ENCODE results near the gene VTCN1. TPM values are rescaled to one million over a fixed set of nuclear protein-coding genes. Genes with fewer than 3 reads are reported as not detected.
"Not testable (repeated sequence)": the region's sequence is repeated elsewhere in the genome, so short reads cannot be mapped to it uniquely, and the experiment has no call there.

VTCN1 gene
- total and polyA plus RNA-seq, 3 experiments from 2014 or later: not detected

DNA sequence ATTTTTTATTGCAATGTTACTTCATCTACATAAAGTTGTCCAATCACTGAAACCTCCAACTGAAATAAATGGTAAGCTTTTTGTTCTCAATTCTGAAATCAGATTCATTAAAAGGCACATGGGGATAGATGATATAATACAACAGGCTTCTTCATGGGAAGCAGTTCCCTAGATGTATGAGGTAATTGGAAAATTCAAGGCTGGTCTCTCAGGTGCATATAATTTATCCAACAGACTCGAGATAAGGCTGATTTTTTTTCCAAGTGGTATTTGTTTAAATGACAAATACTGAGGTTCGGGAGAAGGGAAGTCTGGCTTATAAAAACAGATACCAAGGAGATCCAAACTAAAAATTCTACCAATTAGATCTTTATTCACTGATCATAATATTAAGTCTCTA, 103.4 kb downstream of the VTCN1 start:
- Histone ChIP-seq H3K36me3 (ENCODE audit: insufficient read depth, low read length) (no peaks in the 10 kb centered on the region), H3K27me3 (ENCODE audit: insufficient read depth, low read length, poor library complexity, severe bottlenecking) (no peaks in the 10 kb centered on the region), H3K4me3 (ENCODE audit: low read length) (no peak overlapping the region), H3K27ac (ENCODE audit: low read depth, low read length) (no peak overlapping the region), H3K4me1 (ENCODE audit: insufficient read depth, low read length) (no peaks in the 10 kb centered on the region), H3K9me3 (ENCODE audit: low read length) (no peaks in the 10 kb centered on the region)
- H3K9me3 Mint-ChIP-seq: no peaks in the 10 kb centered on the region
- ChIA-PET CTCF (no interaction called here), POLR2A (no interaction called here)
- no peak overlapping the region for H3K27ac Mint-ChIP-seq
- DNase-seq: no peak
- no peaks in the 10 kb centered on the region for H3K27me3 Mint-ChIP-seq
- H3K36me3 Mint-ChIP-seq: peaks cover 8 to 15% (median 10%) of the 10 kb centered on the region in 3 donors
- H3K4me1 Mint-ChIP-seq: peaks cover 0 to 5% (median 3%) of the 10 kb centered on the region in 3 donors
- no peak overlapping the region for H3K4me3 Mint-ChIP-seq

DNA sequence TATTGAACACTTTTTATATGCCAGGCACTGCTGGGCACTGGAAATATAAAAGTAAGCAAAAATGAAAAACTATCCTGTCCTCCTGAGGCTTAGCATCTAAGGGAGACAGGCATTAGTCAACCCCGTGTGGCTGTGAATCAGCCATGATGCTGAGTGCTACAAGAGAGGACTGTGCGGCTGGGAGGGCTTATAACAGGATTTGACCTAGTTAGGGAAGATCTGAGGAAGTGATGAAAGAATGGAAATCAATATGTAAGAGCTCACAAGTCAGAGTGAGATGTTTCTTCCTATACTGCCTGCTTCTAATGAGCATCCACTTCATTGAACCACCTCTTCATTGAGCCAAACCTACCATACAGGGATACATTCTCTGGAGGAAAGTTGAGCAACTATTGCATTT, 104.2 kb downstream of the VTCN1 start:
- Histone ChIP-seq H3K27me3 (ENCODE audit: insufficient read depth, low read length, poor library complexity, severe bottlenecking) (no peaks in the 10 kb centered on the region), H3K27ac (ENCODE audit: low read depth, low read length) (no peak overlapping the region), H3K9me3 (ENCODE audit: low read length) (no peaks in the 10 kb centered on the region), H3K36me3 (ENCODE audit: insufficient read depth, low read length) (no peaks in the 10 kb centered on the region), H3K4me3 (ENCODE audit: low read length) (no peak overlapping the region), H3K4me1 (ENCODE audit: insufficient read depth, low read length) (no peaks in the 10 kb centered on the region)
- H3K9me3 Mint-ChIP-seq: no peaks in the 10 kb centered on the region
- ChIA-PET CTCF (no interaction called here), POLR2A (no interaction called here)
- H3K27ac Mint-ChIP-seq: no peak overlapping the region
- no peak for DNase-seq
- H3K4me3 Mint-ChIP-seq: no peak overlapping the region
- H3K36me3 Mint-ChIP-seq: peaks cover 12 to 19% (median 13%) of the 10 kb centered on the region in 3 donors
- peaks cover 0 to 5% (median 3%) of the 10 kb centered on the region in 3 donors for H3K4me1 Mint-ChIP-seq
- no peaks in the 10 kb centered on the region for H3K27me3 Mint-ChIP-seq

DNA sequence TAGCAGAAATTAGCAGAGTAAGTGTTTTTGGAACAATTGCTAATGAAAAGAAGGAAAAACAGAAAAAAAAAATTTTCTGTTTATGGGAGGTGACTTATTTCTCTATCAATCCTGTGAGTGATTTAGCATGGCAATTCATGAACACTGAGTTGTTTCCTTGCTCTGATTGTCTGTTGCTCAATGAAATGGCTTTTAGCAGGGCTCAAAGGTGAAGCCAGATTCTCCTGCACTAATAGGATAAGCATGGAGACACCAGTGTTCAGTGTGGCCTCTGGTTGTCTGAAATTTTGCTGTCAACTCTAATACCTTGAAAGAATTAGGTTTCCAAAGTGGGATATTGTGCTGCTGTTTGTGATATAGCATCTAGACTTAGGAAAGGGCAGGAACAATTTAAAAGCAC, 105.0 kb downstream of the VTCN1 start:
- H3K4me1 Mint-ChIP-seq: peaks cover 0 to 5% (median 2%) of the 10 kb centered on the region in 3 donors
- Histone ChIP-seq H3K27ac (ENCODE audit: low read depth, low read length) (no peak overlapping the region), H3K4me1 (ENCODE audit: insufficient read depth, low read length) (no peaks in the 10 kb centered on the region), H3K27me3 (ENCODE audit: insufficient read depth, low read length, poor library complexity, severe bottlenecking) (no peaks in the 10 kb centered on the region), H3K36me3 (ENCODE audit: insufficient read depth, low read length) (peaks cover 4% of the 10 kb centered on the region), H3K9me3 (ENCODE audit: low read length) (no peaks in the 10 kb centered on the region), H3K4me3 (ENCODE audit: low read length) (no peak overlapping the region)
- CTCF ChIA-PET: no interaction called here
- POLR2A ChIA-PET: no interaction called here
- DNase-seq: no peak
- no peak overlapping the region for H3K4me3 Mint-ChIP-seq
- H3K27me3 Mint-ChIP-seq: no peaks in the 10 kb centered on the region
- H3K27ac Mint-ChIP-seq: peak overlapping the region in 1 of 8 donors; percentile 22
- no peaks in the 10 kb centered on the region for H3K9me3 Mint-ChIP-seq
- peaks cover 12 to 26% (median 14%) of the 10 kb centered on the region in 3 donors for H3K36me3 Mint-ChIP-seq

DNA sequence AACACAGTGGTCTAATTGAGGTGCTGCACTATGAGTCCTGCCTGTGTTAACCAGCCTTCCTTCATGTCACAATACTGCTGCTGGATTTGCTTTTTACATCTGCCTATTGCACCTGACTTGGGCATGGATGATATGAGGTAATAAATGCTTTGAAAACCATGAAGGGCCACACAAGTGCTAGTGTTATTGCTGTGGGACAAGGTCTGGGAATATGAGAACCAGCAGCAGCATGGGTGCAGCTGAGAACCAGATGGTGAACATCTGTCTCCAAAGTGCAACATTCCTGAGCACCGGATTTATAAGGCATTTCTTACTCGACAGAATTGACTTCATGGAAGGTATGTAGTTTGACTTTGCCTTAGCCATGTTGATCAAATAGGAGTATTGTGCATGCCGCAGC, 105.7 kb downstream of the VTCN1 start:
- peaks cover 12 to 33% (median 21%) of the 10 kb centered on the region in 3 donors for H3K36me3 Mint-ChIP-seq

DNA sequence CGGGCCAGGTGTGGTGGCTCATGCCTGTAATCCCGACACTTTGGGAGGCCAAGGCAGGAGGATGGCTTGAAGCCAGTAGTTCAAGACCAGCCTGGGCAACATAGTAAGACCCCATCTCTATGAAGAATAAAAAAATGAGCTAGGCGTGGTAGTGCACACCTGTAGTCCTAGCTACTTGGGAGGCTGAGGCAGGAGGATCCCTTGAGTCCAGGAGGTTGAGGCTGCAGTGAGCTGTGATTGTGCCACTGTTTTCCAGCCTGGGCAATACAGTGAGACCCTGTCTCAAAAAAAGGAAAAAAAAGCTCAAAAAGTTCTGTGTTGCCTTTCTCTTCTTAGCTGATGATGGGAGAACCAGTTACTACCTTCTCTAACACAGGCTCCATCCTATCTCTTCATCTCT, 108.9 kb downstream of the VTCN1 start:
- H3K9me3 ChIP-seq (ENCODE audit: low read length); H3K27me3 Mint-ChIP-seq; H3K27me3 ChIP-seq (ENCODE audit: insufficient read depth, low read length, poor library complexity, severe bottlenecking); H3K27ac ChIP-seq (ENCODE audit: low read depth, low read length); H3K27ac Mint-ChIP-seq; H3K4me1 ChIP-seq (ENCODE audit: insufficient read depth, low read length); DNase-seq; H3K4me3 Mint-ChIP-seq; CTCF ChIA-PET; H3K9me3 Mint-ChIP-seq; H3K4me1 Mint-ChIP-seq; H3K4me3 ChIP-seq (ENCODE audit: low read length): not testable (repeated sequence)
- H3K36me3 Mint-ChIP-seq: peaks cover 12 to 57% (median 38%) of the 10 kb centered on the region in 3 donors
- peaks cover 28% of the 10 kb centered on the region for H3K36me3 ChIP-seq (ENCODE audit: insufficient read depth, low read length)
- POLR2A ChIA-PET: interaction anchor here (1.2 kb wide), 1 partner anchor 42 kb away, joined by 3 read pairs; the partner anchor contains the start of gene TTF2

More for the DNA sequence above, 105.7 kb downstream of the VTCN1 start:
- Histone ChIP-seq H3K27me3 (ENCODE audit: insufficient read depth, low read length, poor library complexity, severe bottlenecking) (no peaks in the 10 kb centered on the region), H3K4me1 (ENCODE audit: insufficient read depth, low read length) (no peaks in the 10 kb centered on the region), H3K4me3 (ENCODE audit: low read length) (no peak overlapping the region), H3K9me3 (ENCODE audit: low read length) (no peaks in the 10 kb centered on the region), H3K27ac (ENCODE audit: low read depth, low read length) (no peak overlapping the region), H3K36me3 (ENCODE audit: insufficient read depth, low read length) (peaks cover 8% of the 10 kb centered on the region)
- CTCF ChIA-PET: no interaction called here
- no peak for DNase-seq
- Mint-ChIP-seq H3K4me3 (no peak overlapping the region), H3K4me1 (peaks cover 0 to 5% (median 0%) of the 10 kb centered on the region in 3 donors), H3K27ac (peak overlapping the region in 1 of 8 donors; percentile 76), H3K9me3 (no peaks in the 10 kb centered on the region), H3K27me3 (no peaks in the 10 kb centered on the region)
- POLR2A ChIA-PET: no interaction called here

DNA sequence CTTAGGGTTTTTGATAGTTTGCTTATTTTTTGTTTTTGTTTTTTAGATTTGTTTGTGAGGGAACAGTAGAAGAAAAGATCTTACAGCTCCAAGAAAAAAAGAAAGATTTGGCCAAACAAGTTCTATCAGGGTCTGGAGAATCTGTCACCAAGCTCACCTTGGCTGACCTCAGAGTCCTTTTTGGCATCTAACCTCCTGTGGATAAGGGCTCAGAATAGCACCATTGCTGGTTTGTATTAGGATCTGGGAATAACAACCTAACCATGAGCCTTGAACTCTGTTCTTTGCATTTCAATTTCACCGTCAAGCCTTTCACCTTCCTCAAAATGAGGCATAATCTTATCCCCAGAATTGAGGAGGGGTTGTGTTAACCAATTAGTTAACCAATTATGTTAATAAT, 109.4 kb downstream of the VTCN1 start:
- H3K36me3 ChIP-seq (ENCODE audit: insufficient read depth, low read length): peaks cover 28% of the 10 kb centered on the region
- Mint-ChIP-seq H3K4me1 (peaks cover 0 to 5% (median 0%) of the 10 kb centered on the region in 3 donors), H3K4me3 (no peak overlapping the region), H3K27me3 (no peaks in the 10 kb centered on the region), H3K36me3 (peaks cover 15 to 62% (median 42%) of the 10 kb centered on the region in 3 donors), H3K9me3 (no peaks in the 10 kb centered on the region), H3K27ac (no peak overlapping the region)
- POLR2A ChIA-PET: interaction anchor here (1.2 kb wide), 1 partner anchor 41 kb away, joined by 3 read pairs; the partner anchor contains the start of gene TTF2
- no peaks in the 10 kb centered on the region for H3K9me3 ChIP-seq (ENCODE audit: low read length)
- CTCF ChIA-PET: no interaction called here
- H3K27me3 ChIP-seq (ENCODE audit: insufficient read depth, low read length, poor library complexity, severe bottlenecking): no peaks in the 10 kb centered on the region
- no peak overlapping the region for H3K27ac ChIP-seq (ENCODE audit: low read depth, low read length)
- no peaks in the 10 kb centered on the region for H3K4me1 ChIP-seq (ENCODE audit: insufficient read depth, low read length)
- DNase-seq: no peak
- H3K4me3 ChIP-seq (ENCODE audit: low read length): no peak overlapping the region

DNA sequence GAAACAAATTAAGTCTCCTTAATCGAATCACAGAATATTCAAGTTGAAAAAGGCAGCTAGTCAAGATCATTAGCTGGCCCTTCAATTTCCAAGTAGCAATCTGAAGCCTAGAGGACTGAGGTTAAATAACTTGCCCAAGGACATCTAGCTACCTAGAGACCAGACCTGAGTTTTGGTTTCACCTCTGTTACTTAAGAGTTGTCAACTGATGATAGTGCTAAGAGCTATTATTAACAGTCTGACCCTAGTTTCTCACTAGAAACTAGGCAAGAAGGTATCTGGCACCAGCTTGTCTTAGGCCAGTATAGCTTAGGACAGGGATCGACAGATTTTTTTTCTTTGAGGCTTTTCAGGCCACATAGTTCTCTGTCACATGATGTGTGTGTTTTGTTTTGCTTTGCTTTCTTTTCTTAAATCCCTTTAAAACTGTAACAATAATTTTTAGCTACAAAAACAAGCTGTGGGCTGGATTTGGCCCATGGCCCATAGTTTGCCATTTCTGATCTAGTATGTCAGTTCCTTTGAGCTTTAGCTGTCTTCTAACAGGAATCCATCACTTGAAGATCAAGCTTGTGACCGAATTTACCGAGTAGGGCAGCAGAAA, 112.3 kb downstream of the VTCN1 start:
- no peaks in the 10 kb centered on the region for H3K9me3 Mint-ChIP-seq

DNA sequence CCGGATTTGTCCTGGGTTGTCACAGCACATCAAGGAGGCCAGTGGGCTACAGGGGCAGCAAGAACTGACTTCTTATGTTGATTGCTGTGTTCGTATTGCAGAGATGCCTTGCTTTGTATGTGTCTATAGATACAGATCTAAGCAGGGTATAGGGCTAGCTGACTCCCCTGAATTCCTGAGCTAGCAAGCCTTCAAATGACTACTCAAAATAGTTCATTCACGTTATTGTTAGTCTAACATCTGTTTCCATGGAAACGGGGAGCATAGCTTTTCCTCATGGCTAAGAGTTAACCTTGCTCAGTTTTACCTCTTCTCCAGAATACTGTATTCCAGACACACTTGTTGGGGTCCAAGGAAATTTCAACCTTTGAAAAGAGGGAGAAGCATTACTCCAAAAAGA, 113.3 kb downstream of the VTCN1 start:
- Mint-ChIP-seq H3K27ac (no peak overlapping the region), H3K9me3 (no peaks in the 10 kb centered on the region), H3K27me3 (no peaks in the 10 kb centered on the region), H3K4me1 (peaks cover 4 to 6% (median 6%) of the 10 kb centered on the region in 3 donors), H3K4me3 (no peak overlapping the region), H3K36me3 (peaks cover 14 to 82% (median 43%) of the 10 kb centered on the region in 3 donors)
- Histone ChIP-seq H3K9me3 (ENCODE audit: low read length) (no peaks in the 10 kb centered on the region), H3K4me3 (ENCODE audit: low read length) (no peak overlapping the region), H3K27me3 (ENCODE audit: insufficient read depth, low read length, poor library complexity, severe bottlenecking) (no peaks in the 10 kb centered on the region), H3K4me1 (ENCODE audit: insufficient read depth, low read length) (no peaks in the 10 kb centered on the region), H3K27ac (ENCODE audit: low read depth, low read length) (no peak overlapping the region), H3K36me3 (ENCODE audit: insufficient read depth, low read length) (peaks cover 35% of the 10 kb centered on the region)
- ChIA-PET POLR2A (no interaction called here), CTCF (no interaction called here)
- DNase-seq: no peak

More for the DNA sequence above, 112.3 kb downstream of the VTCN1 start:
- ChIA-PET CTCF (no interaction called here), POLR2A (no interaction called here)
- Mint-ChIP-seq H3K27me3 (no peaks in the 10 kb centered on the region), H3K4me1 (peaks cover 4 to 12% (median 6%) of the 10 kb centered on the region in 3 donors), H3K27ac (no peak overlapping the region), H3K36me3 (peaks cover 21 to 79% (median 45%) of the 10 kb centered on the region in 3 donors), H3K4me3 (no peak overlapping the region)
- Histone ChIP-seq H3K27me3 (ENCODE audit: insufficient read depth, low read length, poor library complexity, severe bottlenecking) (no peaks in the 10 kb centered on the region), H3K4me1 (ENCODE audit: insufficient read depth, low read length) (no peaks in the 10 kb centered on the region), H3K9me3 (ENCODE audit: low read length) (no peaks in the 10 kb centered on the region), H3K27ac (ENCODE audit: low read depth, low read length) (no peak overlapping the region), H3K4me3 (ENCODE audit: low read length) (no peak overlapping the region), H3K36me3 (ENCODE audit: insufficient read depth, low read length) (peaks cover 28% of the 10 kb centered on the region)
- no peak for DNase-seq

All from CD8-positive, alpha-beta memory T cell (primary cell).